ENCODE results near the gene FOXN1.

Gene FOXN1

GRCh38 chr17:28503420-28503819 is 2.7 kb upstream of the FOXN1 start:
- no peak overlapping the region for H3K4me2 ChIP-seq (ENCODE audit: low read depth, low read length, poor library complexity, severe bottlenecking)
- H3K4me3 ChIP-seq (ENCODE audit: low read length, poor library complexity, severe bottlenecking) = no peak overlapping the region
- no peak for TF ChIP-seq CTCF (conservative IDR thresholded peaks at IDR 0.05; ENCODE audit: low read length)
- no peak for TF ChIP-seq EZH2phosphoT487 (IDR thresholded peaks at IDR 0.05; ENCODE audit: borderline replicate concordance)
- peaks cover 11% of the 10 kb centered on the region for H3K4me1 ChIP-seq (ENCODE audit: insufficient read depth, low read length, poor library complexity, severe bottlenecking)
- H2AFZ ChIP-seq (ENCODE audit: low read length) = no peak overlapping the region
- H3K9me2 ChIP-seq (replicated peaks; ENCODE audit: low read depth, low read length) = no peaks in the 10 kb centered on the region
- no peaks in the 10 kb centered on the region for H3K79me2 ChIP-seq (ENCODE audit: insufficient read depth, low read length)
- H3K36me3 ChIP-seq (ENCODE audit: insufficient read depth, low read length) = no peaks in the 10 kb centered on the region
- H3K9me3 ChIP-seq (ENCODE audit: insufficient read depth, low read depth, low read length) = no peaks in the 10 kb centered on the region
- no peaks in the 10 kb centered on the region for H3F3A ChIP-seq (ENCODE audit: low read depth)
- H3K27me3 ChIP-seq (ENCODE audit: insufficient read depth, low read length, poor library complexity, severe bottlenecking) = no peaks in the 10 kb centered on the region
- H4K20me1 ChIP-seq (ENCODE audit: insufficient read depth, low read length, poor library complexity, severe bottlenecking) = no peaks in the 10 kb centered on the region
- no peak overlapping the region for H3K9ac ChIP-seq (ENCODE audit: low read depth, low read length, poor library complexity, severe bottlenecking)

GRCh38 chr17:28506763-28507487 is 777 bp downstream of the FOXN1 start:
- H3K27me3 ChIP-seq (ENCODE audit: insufficient read depth, low read length, poor library complexity, severe bottlenecking) = no peaks in the 10 kb centered on the region
- H3K9ac ChIP-seq (ENCODE audit: low read depth, low read length, poor library complexity, severe bottlenecking) = no peak overlapping the region
- H4K20me1 ChIP-seq (ENCODE audit: insufficient read depth, low read length, poor library complexity, severe bottlenecking) = no peaks in the 10 kb centered on the region
- no peaks in the 10 kb centered on the region for H3K9me3 ChIP-seq (ENCODE audit: insufficient read depth, low read depth, low read length)
- no peak overlapping the region for H3K4me3 ChIP-seq (ENCODE audit: low read length, poor library complexity, severe bottlenecking)
- no peaks in the 10 kb centered on the region for H3K36me3 ChIP-seq (ENCODE audit: insufficient read depth, low read length)
- H3K79me2 ChIP-seq (ENCODE audit: insufficient read depth, low read length) = no peaks in the 10 kb centered on the region
- no peak overlapping the region for H2AFZ ChIP-seq (ENCODE audit: low read length)
- no peaks in the 10 kb centered on the region for H3K9me2 ChIP-seq (replicated peaks; ENCODE audit: low read depth, low read length)
- TF ChIP-seq CTCF (conservative IDR thresholded peaks at IDR 0.05; ENCODE audit: low read length) = no peak
- no peak for TF ChIP-seq EZH2phosphoT487 (IDR thresholded peaks at IDR 0.05; ENCODE audit: borderline replicate concordance)
- no peaks in the 10 kb centered on the region for H3F3A ChIP-seq (ENCODE audit: low read depth)
- H3K4me2 ChIP-seq (ENCODE audit: low read depth, low read length, poor library complexity, severe bottlenecking) = no peak overlapping the region
- no peaks in the 10 kb centered on the region for H3K4me1 ChIP-seq (ENCODE audit: insufficient read depth, low read length, poor library complexity, severe bottlenecking)

GRCh38 chr17:28507567-28508203 is 1.5 kb downstream of the FOXN1 start:
- no peaks in the 10 kb centered on the region for H3K9me3 ChIP-seq (ENCODE audit: insufficient read depth, low read depth, low read length)
- no peaks in the 10 kb centered on the region for H3K4me1 ChIP-seq (ENCODE audit: insufficient read depth, low read length, poor library complexity, severe bottlenecking)
- no peak overlapping the region for H2AFZ ChIP-seq (ENCODE audit: low read length)
- no peaks in the 10 kb centered on the region for H3K9me2 ChIP-seq (replicated peaks; ENCODE audit: low read depth, low read length)
- H4K20me1 ChIP-seq (ENCODE audit: insufficient read depth, low read length, poor library complexity, severe bottlenecking) = no peaks in the 10 kb centered on the region
- no peaks in the 10 kb centered on the region for H3K36me3 ChIP-seq (ENCODE audit: insufficient read depth, low read length)
- H3K9ac ChIP-seq (ENCODE audit: low read depth, low read length, poor library complexity, severe bottlenecking) = no peak overlapping the region
- H3F3A ChIP-seq (ENCODE audit: low read depth) = no peaks in the 10 kb centered on the region
- no peak overlapping the region for H3K4me3 ChIP-seq (ENCODE audit: low read length, poor library complexity, severe bottlenecking)
- TF ChIP-seq EZH2phosphoT487 (IDR thresholded peaks at IDR 0.05; ENCODE audit: borderline replicate concordance) = no peak
- no peak for TF ChIP-seq CTCF (conservative IDR thresholded peaks at IDR 0.05; ENCODE audit: low read length)
- H3K79me2 ChIP-seq (ENCODE audit: insufficient read depth, low read length) = no peaks in the 10 kb centered on the region
- H3K27me3 ChIP-seq (ENCODE audit: insufficient read depth, low read length, poor library complexity, severe bottlenecking) = no peaks in the 10 kb centered on the region
- no peak overlapping the region for H3K4me2 ChIP-seq (ENCODE audit: low read depth, low read length, poor library complexity, severe bottlenecking)

Data from Loucy (cell line).